GM21390 (cell line): Measurements from ENCODE around the gene CFAP61.
"Not testable (repeated sequence)": the region's sequence is repeated elsewhere in the genome, so short reads cannot be mapped to it uniquely, and the experiment has no call there.

ENCODE experiments used
- ATAC-seq: cut with Tn5 transposase; IDR thresholded peaks from one replicate; pipeline ENCODE4 v1.9.1; 2021; ENCODE audit not compliant: unreplicated experiment

CFAP61 gene

GRCh38 chr20:20318365-20319161 is 266.2 kb downstream of the CFAP61 start:
- no peak for ATAC-seq

GRCh38 chr20:20321134-20321533 is 268.8 kb downstream of the CFAP61 start:
- ATAC-seq: no peak

- no peak for ATAC-seq
Observed at GRCh38 chr20:20321917-20322316, 269.6 kb downstream of the CFAP61 start.

- ATAC-seq: no peak
Observed at GRCh38 chr20:20322912-20323311, 270.6 kb downstream of the CFAP61 start.

- no peak for ATAC-seq
Observed at GRCh38 chr20:20327746-20328145, 275.4 kb downstream of the CFAP61 start.

GRCh38 chr20:20329564-20329963 is 277.2 kb downstream of the CFAP61 start:
- no peak for ATAC-seq

GRCh38 chr20:20331156-20331555 is 278.8 kb downstream of the CFAP61 start:
- ATAC-seq: no peak

- no peak for ATAC-seq
Observed at GRCh38 chr20:20331817-20332216, 279.5 kb downstream of the CFAP61 start.

- no peak for ATAC-seq
Observed at GRCh38 chr20:20333866-20334265, 281.5 kb downstream of the CFAP61 start.

- peak; percentile 92 for ATAC-seq
Observed at GRCh38 chr20:20334489-20334888, 282.2 kb downstream of the CFAP61 start.

- no peak for ATAC-seq
Observed at GRCh38 chr20:20338133-20338730, 285.9 kb downstream of the CFAP61 start.

GRCh38 chr20:20340443-20340842 is 288.1 kb downstream of the CFAP61 start:
- ATAC-seq: no peak

- ATAC-seq: no peak
Observed at GRCh38 chr20:20341371-20341770, 289.0 kb downstream of the CFAP61 start.

GRCh38 chr20:20342066-20342465 is 289.7 kb downstream of the CFAP61 start:
- ATAC-seq: no peak

GRCh38 chr20:20343932-20344331 is 291.6 kb downstream of the CFAP61 start:
- ATAC-seq: no peak

- ATAC-seq: no peak
Observed at GRCh38 chr20:20344476-20344875, 292.1 kb downstream of the CFAP61 start.

- no peak for ATAC-seq
Observed at GRCh38 chr20:20353576-20353975, 301.2 kb downstream of the CFAP61 start.

GRCh38 chr20:20355503-20355902 is 303.2 kb downstream of the CFAP61 start:
- not testable (repeated sequence) for ATAC-seq

- no peak for ATAC-seq
Observed at GRCh38 chr20:20358801-20359200, 306.5 kb downstream of the CFAP61 start.

GRCh38 chr20:20359628-20360027 is 307.3 kb downstream of the CFAP61 start:
- no peak for ATAC-seq

- peak; percentile 67 for ATAC-seq
Observed at GRCh38 chr20:20360464-20360863, 308.1 kb downstream of the CFAP61 start.

- ATAC-seq: no peak
Observed at GRCh38 chr20:20362774-20363433, 310.6 kb downstream of the CFAP61 start.
